CD14-positive monocyte (primary cell): Measurements from ENCODE around the gene LCN9. TPM values are rescaled to one million over a fixed set of nuclear protein-coding genes. Genes with fewer than 3 reads are reported as not detected.

Experiments used
- DNase-seq, 3 donors: peaks; one replicate each; pipeline ENCODE4 v3.0.0-alpha.2; 2011 to 2022
- H2AFZ ChIP-seq: 2 replicates; pipeline ENCODE4 v1.6.0; 2012; ENCODE audit warnings: mild to moderate bottlenecking, low read depth, low read length, inconsistent platforms; ENCODE audit not compliant: insufficient read depth, poor library complexity, severe bottlenecking
- H3K27ac ChIP-seq, 2 donors: 1 replicate in 1 of 2; 2 replicates in 1 of 2; pipeline ENCODE4 v1.5.1; 2012 to 2013; ENCODE audit warnings: low read length in 2 of 2, control low read depth in 1 of 2, inconsistent platforms in 1 of 2, low read depth in 1 of 2, mild to moderate bottlenecking in 1 of 2
- H3K27me3 ChIP-seq, 2 donors: one replicate each; pipeline versions ENCODE4 v1.6.0 to v1.6.1; 2011 to 2013; ENCODE audit warnings: low read length in 2 of 2; ENCODE audit not compliant: control insufficient read depth in 2 of 2, insufficient read depth in 2 of 2
- H3K36me3 ChIP-seq, 2 donors: replicated peaks in 1 of 2; 1 replicate in 1 of 2; 2 replicates in 1 of 2; pipeline versions ENCODE4 v1.5.1 to v1.6.1; 2012 to 2013; ENCODE audit warnings: low read length in 2 of 2, control low read depth in 1 of 2, inconsistent platforms in 1 of 2, mild to moderate bottlenecking in 1 of 2; ENCODE audit not compliant: insufficient read depth in 2 of 2, control insufficient read depth in 1 of 2
- H3K4me1 ChIP-seq, 2 donors: 1 replicate in 1 of 2; 2 replicates in 1 of 2; pipeline versions ENCODE4 v1.5.1 to v1.6.1; 2012 to 2013; ENCODE audit warnings: low read length in 2 of 2, control low read depth in 1 of 2, inconsistent platforms in 1 of 2, mild to moderate bottlenecking in 1 of 2, moderate library complexity in 1 of 2; ENCODE audit not compliant: insufficient read depth in 2 of 2, control insufficient read depth in 1 of 2
- H3K4me2 ChIP-seq: replicated peaks from 2 replicates; pipeline ENCODE3; 2012; ENCODE audit warnings: low read length, moderate library complexity, mild to moderate bottlenecking; ENCODE audit not compliant: poor library complexity, severe bottlenecking; ENCODE audit errors: extremely low read depth
- H3K4me3 ChIP-seq, 3 experiments: fragments of 200-600 bp in 1 of 3; sonication (generic) in 1 of 3; replicated peaks in 1 of 3; 1 replicate in 2 of 3; 2 replicates in 1 of 3; pipeline ENCODE4 v1.5.1; 2011 to 2013; ENCODE audit warnings: low read length in 3 of 3, mild to moderate bottlenecking in 3 of 3, control low read depth in 2 of 3, low read depth in 2 of 3, inconsistent platforms in 1 of 3, moderate library complexity in 1 of 3
- H3K79me2 ChIP-seq: 2 replicates; pipeline ENCODE4 v1.6.0; 2012; ENCODE audit warnings: mild to moderate bottlenecking, control low read depth, inconsistent platforms, low read length, moderate library complexity; ENCODE audit not compliant: insufficient read depth
- H3K9ac ChIP-seq: 2 replicates; pipeline ENCODE4 v1.6.0; 2017; ENCODE audit warnings: low read length, mild to moderate bottlenecking; ENCODE audit not compliant: insufficient read depth, poor library complexity, severe bottlenecking
- H3K9me3 ChIP-seq, 2 donors: replicated peaks in 1 of 2; 1 replicate in 1 of 2; 2 replicates in 1 of 2; pipeline versions ENCODE4 v1.5.1 to v1.6.1; 2012 to 2013; ENCODE audit warnings: low read length in 2 of 2, control low read depth in 1 of 2; ENCODE audit not compliant: control insufficient read depth in 1 of 2, insufficient read depth in 1 of 2
- H4K20me1 ChIP-seq: 2 replicates; pipeline ENCODE4 v1.6.0; 2012; ENCODE audit warnings: mild to moderate bottlenecking, low read length, control low read depth, moderate library complexity; ENCODE audit not compliant: insufficient read depth
- H3K27ac Mint-ChIP-seq, 7 donors: one replicate each; pipeline ENCODE4 v1.8.0; 2020; ENCODE audit warnings: mild to moderate bottlenecking in 7 of 7, mixed read lengths in 7 of 7, moderate library complexity in 6 of 7, inconsistent platforms in 2 of 7
- H3K27me3 Mint-ChIP-seq, 3 donors: one replicate each; pipeline ENCODE4 v1.8.0; 2021 to 2022; ENCODE audit warnings: low read depth in 3 of 3, mild to moderate bottlenecking in 3 of 3, mixed read lengths in 3 of 3, moderate library complexity in 3 of 3, inconsistent platforms in 1 of 3
- H3K36me3 Mint-ChIP-seq, 2 donors: one replicate each; pipeline ENCODE4 v1.8.0; 2020; ENCODE audit warnings: mixed read lengths in 2 of 2, inconsistent platforms in 1 of 2, mild to moderate bottlenecking in 1 of 2
- H3K4me1 Mint-ChIP-seq: one replicate; pipeline ENCODE4 v1.8.0; 2020; ENCODE audit warnings: mild to moderate bottlenecking, mixed read lengths
- H3K4me3 Mint-ChIP-seq, 2 donors: one replicate each; pipeline ENCODE4 v1.8.0; 2020; ENCODE audit warnings: mild to moderate bottlenecking in 2 of 2, mixed read lengths in 2 of 2, moderate library complexity in 1 of 2
- H3K9me3 Mint-ChIP-seq, 7 donors: one replicate each; pipeline ENCODE4 v1.8.0; 2020 to 2022; ENCODE audit warnings: mixed read lengths in 7 of 7, mild to moderate bottlenecking in 6 of 7, moderate library complexity in 6 of 7, inconsistent platforms in 2 of 7
- WGBS: methylation state at CpG from one replicate; pipeline ENCODE4 v1.1.5; 2013; ENCODE audit warnings: missing lambda C conversion rate; ENCODE audit not compliant: insufficient coverage; 5-methylcytosine and 5-hydroxymethylcytosine counted together
- intact Hi-C, 2 donors: fragments of 100-400 bp; cut with micrococcal nuclease; formaldehyde crosslinking; loops; one replicate each; pipeline versions ENCODE4 v1.15.0 to v1.15.1; 2023
- polyA plus RNA-seq, 3 donors: library from polyadenylated mRNA; depleted of rRNA in 1 of 3; unstranded in 2 of 3; stranded (reverse) in 1 of 3; fragments of 300-500 nt in 2 of 3; fragments of >200 nt in 1 of 3; fragmentation: Illumina TruSeq in 2 of 3; gene quantifications; 1 replicate in 2 of 3; 2 replicates in 1 of 3; pipeline ENCODE4 v1.2.3, GENCODE V29; 2012 to 2021
- TF ChIP-seq, protein P1 (sequence below): fragments of 200-600 bp; IDR thresholded peaks from one replicate; pipeline ENCODE4 v1.8.0; 2022; ENCODE audit warnings: antibody characterized with exemption, mild to moderate bottlenecking

LCN9 gene
- polyA plus RNA-seq, 3 donors = not detected

DNA sequence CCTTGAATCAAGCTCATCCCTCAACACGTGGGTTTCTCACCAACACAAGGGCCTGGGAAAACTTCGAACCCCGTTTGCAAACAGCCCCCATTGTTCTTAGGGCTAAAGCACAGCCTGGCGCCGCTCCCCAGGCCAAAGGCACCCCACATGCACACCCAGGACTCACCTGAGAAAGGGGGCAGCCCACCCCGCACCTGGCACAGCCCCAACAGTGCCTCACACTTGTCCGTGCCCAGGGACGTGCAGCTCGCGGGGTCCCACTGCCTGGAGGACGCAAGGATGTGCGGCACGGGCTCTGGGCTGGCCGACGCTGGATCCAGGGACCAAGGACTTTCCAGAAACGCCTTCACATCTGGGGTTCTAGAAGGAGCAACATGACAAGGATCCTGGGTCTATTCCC is 33.3 kb downstream of the LCN9 start:
- no peak overlapping the region for H3K4me3 Mint-ChIP-seq
- peaks cover 0 to 2% (median 0%) of the 10 kb centered on the region in 7 donors for H3K9me3 Mint-ChIP-seq
- H3K9ac ChIP-seq = no peak overlapping the region
- no peaks in the 10 kb centered on the region for H3K27me3 ChIP-seq
- intact Hi-C loops = no loop called here
- 84% methylated on average over 14 of the region's 16 CpGs for WGBS
- H3K36me3 ChIP-seq = no peaks in the 10 kb centered on the region
- H2AFZ ChIP-seq = no peak overlapping the region
- H3K4me2 ChIP-seq = no peak overlapping the region
- H3K79me2 ChIP-seq = no peaks in the 10 kb centered on the region
- H3K9me3 ChIP-seq = no peaks in the 10 kb centered on the region
- no peak for DNase-seq
- H3K4me1 Mint-ChIP-seq = no peaks in the 10 kb centered on the region
- H3K27ac ChIP-seq = no peak overlapping the region
- peak overlapping the region in 1 of 7 donors; percentile 35 for H3K27ac Mint-ChIP-seq
- H3K4me3 ChIP-seq = no peak overlapping the region
- H4K20me1 ChIP-seq = no peaks in the 10 kb centered on the region
- TF ChIP-seq, protein P1, sequence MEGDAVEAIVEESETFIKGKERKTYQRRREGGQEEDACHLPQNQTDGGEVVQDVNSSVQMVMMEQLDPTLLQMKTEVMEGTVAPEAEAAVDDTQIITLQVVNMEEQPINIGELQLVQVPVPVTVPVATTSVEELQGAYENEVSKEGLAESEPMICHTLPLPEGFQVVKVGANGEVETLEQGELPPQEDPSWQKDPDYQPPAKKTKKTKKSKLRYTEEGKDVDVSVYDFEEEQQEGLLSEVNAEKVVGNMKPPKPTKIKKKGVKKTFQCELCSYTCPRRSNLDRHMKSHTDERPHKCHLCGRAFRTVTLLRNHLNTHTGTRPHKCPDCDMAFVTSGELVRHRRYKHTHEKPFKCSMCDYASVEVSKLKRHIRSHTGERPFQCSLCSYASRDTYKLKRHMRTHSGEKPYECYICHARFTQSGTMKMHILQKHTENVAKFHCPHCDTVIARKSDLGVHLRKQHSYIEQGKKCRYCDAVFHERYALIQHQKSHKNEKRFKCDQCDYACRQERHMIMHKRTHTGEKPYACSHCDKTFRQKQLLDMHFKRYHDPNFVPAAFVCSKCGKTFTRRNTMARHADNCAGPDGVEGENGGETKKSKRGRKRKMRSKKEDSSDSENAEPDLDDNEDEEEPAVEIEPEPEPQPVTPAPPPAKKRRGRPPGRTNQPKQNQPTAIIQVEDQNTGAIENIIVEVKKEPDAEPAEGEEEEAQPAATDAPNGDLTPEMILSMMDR = no peak
- no peaks in the 10 kb centered on the region for H3K4me1 ChIP-seq
- no peaks in the 10 kb centered on the region for H3K36me3 Mint-ChIP-seq
- peaks cover 0 to 10% (median 8%) of the 10 kb centered on the region in 3 donors for H3K27me3 Mint-ChIP-seq

DNA sequence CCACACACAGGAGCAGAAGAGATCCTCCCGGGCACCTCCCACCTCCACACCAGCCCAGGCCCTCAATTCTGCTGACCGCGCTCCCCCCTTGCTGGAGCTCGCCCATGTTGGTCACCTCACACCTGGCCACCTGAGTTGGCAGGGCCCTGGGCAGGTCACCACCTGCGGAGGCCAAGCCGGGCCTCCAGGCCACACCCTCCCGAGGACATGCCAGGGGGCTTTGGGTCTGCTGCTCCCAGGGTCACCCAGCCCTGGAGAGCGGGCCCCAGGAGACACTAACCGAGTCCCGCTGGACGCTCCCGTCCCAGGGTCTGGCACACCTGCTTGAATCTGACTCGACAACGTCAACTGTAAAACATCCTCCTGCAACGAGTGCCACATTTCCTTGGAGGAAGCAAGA is 34.1 kb downstream of the LCN9 start:
- intact Hi-C loops = no loop called here
- 79% methylated on average over 12 of the region's 15 CpGs for WGBS
- no peaks in the 10 kb centered on the region for H3K36me3 ChIP-seq
- no peak overlapping the region for H3K9ac ChIP-seq
- Mint-ChIP-seq H3K4me3 (no peak overlapping the region), H3K4me1 (no peaks in the 10 kb centered on the region), H3K9me3 (peaks cover 0 to 2% (median 0%) of the 10 kb centered on the region in 7 donors), H3K36me3 (no peaks in the 10 kb centered on the region), H3K27me3 (peaks cover 0 to 15% (median 8%) of the 10 kb centered on the region in 3 donors), H3K27ac (no peak overlapping the region)
- H3K4me1 ChIP-seq = no peaks in the 10 kb centered on the region
- H3K79me2 ChIP-seq = no peaks in the 10 kb centered on the region
- DNase-seq = no peak
- no peak overlapping the region for H3K4me2 ChIP-seq
- H3K9me3 ChIP-seq = no peaks in the 10 kb centered on the region
- no peak overlapping the region for H2AFZ ChIP-seq
- H3K4me3 ChIP-seq = no peak overlapping the region
- H3K27me3 ChIP-seq = no peaks in the 10 kb centered on the region
- no peak overlapping the region for H3K27ac ChIP-seq
- H4K20me1 ChIP-seq = no peaks in the 10 kb centered on the region
- TF ChIP-seq, protein P1 = no peak
